NCI-H526 (cell line): ENCODE measurements around the gene IFIT1B.
"Not testable (repeated sequence)": the region's sequence is repeated elsewhere in the genome, so short reads cannot be mapped to it uniquely, and the experiment has no call there.

ENCODE experiments used
- DNase-seq, 2 experiments: peaks; one replicate each; lab custom pipeline; 2025; lab: John Stamatoyannopoulos, UW

Gene IFIT1B, protein sequence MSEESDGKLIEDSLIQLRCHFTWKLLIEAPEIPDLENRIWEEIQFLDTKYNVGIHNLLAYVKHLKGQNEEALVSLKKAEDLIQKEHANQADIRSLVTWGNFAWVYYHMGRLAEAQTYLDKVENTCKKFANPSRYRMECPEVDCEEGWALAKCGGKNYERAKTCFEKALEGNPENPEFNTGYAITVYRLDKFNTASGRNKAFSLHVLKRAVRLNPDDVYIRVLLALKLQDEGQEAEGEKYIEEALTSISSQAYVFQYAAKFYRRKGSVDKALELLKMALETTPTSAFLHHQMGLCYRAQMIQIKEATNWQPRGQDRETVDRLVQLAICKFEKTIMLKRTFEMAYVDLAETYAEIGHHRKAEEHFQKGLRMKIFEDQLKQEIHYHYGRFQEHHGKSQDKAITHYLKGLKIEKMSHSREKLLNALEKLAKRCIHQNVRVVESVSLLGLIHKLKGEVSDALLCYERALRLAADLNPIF

DNA sequence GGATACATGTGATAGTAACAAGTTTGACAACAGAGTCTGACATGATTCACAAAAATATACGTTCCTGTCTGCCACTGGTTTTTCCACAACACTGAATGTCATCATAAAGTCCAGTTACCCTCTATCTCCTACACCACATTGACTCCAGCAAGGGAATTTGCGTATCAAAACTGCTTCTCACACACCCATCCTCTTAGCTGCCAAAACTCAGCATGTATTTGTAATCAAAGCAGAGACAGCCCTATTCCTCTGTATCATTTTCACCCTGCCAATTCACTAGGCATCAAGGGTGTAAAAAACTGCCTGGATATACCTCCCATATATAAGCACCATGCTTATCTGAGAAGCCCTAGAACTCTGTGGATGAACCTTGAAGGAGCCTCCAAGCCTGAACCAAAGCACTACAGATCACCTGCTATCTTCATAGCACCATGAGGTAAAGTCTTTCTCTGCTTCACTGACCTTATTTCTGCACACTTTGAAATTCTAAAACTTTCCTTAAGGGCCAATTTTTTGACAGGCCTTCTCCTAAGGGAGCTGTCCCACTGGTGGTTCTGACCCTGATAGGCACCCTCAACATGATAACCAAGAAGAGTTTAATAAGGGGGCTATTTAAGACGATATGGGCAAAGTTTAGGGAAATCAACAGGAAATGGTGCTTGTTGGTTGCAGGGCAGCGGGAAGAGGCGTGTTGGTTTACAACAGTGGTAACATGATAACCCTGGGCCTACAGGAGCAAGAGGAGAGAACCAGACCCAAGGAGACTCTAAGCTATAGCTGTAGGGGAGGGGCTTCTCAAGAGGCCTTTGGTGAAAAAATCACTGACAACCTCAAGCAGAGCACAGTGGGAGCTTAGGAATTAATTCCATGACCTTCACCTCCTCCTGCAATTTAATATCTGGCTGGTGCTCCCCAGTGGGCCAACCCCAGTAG, at the start of gene IFIT1B:
IFIT1B (plus strand) TSS at position 352 of the 933 bp plus-strand sequence; CDS start at position 432, 80 bp downstream.
- DNase-seq: no peak

DNA sequence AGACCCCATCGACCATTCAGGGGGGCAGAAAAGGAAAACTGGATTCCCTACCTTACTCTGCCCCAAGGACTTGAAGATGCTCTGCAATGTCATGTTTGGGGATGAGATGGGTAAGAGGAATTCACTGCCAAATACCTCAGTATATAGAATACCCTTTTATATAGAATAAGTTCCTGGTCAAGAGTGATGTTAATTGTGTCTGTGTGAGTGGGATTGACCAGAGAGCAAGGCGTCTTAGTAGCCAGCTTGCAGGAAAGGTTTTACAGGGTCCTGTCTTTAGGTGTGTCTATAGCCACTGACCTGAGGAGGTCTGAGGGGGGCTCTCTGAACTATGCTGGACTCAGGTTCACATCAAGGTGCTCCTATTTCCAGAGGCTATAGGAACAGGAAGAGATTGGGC, 48.7 kb upstream of the IFIT1B start:
- DNase-seq: no peak

DNA sequence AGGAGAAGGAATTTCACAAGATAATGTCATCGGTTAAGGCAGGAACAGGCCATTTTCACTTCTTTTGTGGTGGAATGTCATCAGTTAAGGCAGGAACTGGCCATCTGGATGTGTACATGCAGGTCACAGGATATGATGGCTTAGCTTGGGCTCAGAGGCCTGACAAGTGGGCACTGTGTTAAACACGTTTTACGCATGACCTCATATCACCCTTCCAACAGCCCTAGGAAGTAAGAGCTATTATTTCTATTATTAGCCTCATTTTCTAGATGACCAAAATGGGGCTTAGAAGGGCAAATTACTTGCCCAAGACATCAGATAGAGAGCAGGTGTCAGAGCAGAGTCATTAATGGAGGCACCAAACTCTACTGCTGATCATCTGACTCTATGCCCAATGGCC, 47.8 kb upstream of the IFIT1B start:
- not testable (repeated sequence) for DNase-seq

DNA sequence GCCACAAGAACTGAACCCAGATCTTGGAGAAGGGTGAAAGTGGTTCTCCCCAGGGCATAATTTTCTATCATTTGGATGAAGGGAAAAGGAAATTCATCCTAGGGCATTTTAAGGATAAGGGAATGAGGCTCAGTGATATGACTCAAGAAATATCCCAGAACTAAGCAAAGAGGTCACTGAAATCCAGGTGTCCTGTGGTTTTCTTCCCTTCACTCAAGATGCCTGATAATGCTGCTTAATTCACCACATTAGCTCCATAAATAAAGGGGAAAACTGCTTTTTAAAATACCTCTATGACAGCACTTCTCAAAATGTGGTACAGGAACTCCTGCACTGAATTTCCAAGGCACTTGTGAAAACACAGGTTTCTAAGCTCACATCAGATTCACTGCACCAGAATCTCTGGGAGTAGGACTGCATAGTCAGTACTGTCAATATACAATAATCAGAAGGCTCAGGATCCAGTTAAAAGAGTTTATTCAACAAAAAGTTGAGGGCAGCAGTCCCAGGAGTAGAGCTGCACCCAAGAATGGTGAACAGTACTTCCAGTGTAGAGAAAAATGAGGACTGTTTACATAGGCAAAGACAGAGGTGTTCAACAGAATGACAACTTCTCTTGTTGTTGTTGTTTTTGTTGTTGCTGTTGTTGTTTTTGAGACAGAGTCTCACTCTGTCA, 47.2 kb upstream of the IFIT1B start:
- DNase-seq: no peak

DNA sequence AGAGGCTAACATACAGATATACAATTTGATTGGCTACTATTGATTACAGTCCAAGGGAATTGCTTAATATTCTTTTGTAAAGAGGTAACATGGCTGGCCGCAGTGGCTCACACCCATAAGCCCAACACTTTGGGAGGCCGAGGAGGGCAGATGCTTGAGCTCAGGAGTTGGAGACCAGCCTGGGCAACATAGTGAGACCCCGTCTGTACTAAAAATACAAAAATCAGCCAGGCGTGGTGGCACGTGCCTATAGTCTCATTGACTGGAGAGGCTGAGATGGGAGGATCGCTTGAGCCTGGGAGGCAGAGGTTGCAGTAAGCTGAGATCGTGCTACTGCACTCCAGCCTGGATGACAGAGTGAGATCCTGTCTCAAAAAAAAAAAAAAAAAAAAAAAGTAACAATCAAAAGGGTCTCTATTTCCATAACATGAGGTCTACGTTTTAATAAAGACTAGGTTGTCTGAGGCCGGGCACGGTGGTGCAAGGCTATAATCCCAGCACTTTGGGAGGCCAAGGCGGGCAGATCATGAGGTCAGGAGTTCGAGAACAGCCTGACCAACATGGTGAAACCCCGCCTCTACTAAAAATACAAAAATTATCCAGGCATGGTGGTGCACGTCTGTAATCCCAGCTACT, 46.3 kb upstream of the IFIT1B start:
- DNase-seq: not testable (repeated sequence)

DNA sequence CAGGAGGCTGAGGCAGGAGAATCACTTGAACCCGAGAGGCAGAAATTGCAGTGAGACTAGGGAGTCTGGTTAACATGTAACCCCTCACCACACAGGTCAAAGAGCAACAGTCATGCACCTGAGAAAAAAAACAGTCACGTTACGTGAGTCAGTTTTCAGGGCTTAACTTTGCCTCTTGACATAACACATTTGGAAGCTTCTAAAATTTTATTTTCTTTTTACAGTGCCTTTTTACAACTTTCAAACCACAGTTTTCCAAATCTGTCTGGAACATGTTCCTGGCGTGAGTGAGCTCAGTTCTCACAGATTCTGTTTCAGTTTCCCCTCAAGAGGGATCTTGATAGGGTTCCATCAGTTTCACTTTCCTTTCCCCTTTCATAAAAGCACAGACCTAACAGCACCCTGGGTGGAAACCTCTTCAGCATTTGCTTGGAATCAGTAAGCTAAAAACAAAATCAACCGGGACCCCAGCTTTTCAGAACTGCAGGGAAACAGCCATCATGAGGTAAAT, 45.7 kb upstream of the IFIT1B start:
- DNase-seq: no peak

- DNase-seq: no peak
Measured at GRCh38 chr10:89335226-89335625, 42.6 kb upstream of the IFIT1B start.

GRCh38 chr10:89336241-89336640, 41.6 kb upstream of the IFIT1B start:
- no peak for DNase-seq

DNA sequence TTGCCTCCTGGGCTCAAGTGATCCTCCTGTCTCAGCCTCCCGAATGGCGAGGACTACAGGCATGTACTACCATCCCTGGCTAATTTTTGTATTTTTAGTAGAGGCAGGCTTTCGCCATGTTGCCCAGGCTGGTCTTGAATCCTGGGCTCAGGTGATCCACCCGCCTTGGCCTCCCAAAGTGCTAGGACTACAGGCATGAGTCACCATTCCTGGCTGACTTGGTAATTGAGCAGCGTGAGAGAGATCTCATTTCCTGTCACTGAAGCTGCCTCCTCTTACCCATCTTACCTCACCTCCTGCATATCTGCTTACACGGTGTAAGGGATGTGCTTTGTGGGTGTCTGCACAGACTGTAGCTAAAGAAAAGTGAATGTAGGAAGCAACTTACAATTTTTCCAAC, 40.4 kb upstream of the IFIT1B start:
- DNase-seq: no peak

GRCh38 chr10:89338713-89339112, 39.1 kb upstream of the IFIT1B start:
- DNase-seq: no peak

GRCh38 chr10:89339875-89340274, 38.0 kb upstream of the IFIT1B start:
- no peak for DNase-seq

- DNase-seq: no peak
Measured at GRCh38 chr10:89341649-89342048, 36.2 kb upstream of the IFIT1B start.

DNA sequence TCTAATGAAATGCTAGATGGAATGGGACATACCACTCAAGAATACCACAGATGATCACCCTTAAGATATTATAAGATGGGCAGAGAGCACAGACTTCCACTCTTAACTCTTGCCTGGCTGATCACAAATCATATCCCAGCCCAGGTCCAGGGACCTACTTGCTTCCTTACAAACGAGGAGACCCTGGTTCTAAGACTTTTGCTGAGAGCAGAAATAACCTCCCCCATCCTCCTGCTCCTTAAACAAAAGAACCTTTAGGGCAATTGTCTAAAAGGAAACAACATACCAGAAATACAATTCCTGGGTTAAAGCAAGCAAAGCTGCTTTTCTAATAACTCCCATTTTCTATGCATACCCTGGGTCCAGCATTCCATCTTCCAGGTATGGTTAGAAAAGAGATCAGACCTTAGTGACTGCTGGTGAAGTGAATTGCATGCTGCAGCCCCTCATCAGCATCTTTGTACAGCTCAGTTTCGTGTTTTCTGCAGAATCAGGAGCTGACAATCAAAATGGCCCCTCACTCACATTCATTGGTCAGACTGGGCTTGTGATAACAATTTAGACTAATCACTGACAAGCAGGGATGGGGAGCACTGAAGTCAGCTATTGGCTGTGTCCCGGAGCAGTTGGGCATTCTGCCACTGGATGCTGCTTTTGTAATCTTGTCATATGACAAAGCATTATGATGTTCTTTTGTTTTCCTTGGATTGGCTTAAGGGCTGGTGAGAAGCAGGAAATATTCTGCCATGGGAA, 35.5 kb upstream of the IFIT1B start:
- no peak for DNase-seq

DNA sequence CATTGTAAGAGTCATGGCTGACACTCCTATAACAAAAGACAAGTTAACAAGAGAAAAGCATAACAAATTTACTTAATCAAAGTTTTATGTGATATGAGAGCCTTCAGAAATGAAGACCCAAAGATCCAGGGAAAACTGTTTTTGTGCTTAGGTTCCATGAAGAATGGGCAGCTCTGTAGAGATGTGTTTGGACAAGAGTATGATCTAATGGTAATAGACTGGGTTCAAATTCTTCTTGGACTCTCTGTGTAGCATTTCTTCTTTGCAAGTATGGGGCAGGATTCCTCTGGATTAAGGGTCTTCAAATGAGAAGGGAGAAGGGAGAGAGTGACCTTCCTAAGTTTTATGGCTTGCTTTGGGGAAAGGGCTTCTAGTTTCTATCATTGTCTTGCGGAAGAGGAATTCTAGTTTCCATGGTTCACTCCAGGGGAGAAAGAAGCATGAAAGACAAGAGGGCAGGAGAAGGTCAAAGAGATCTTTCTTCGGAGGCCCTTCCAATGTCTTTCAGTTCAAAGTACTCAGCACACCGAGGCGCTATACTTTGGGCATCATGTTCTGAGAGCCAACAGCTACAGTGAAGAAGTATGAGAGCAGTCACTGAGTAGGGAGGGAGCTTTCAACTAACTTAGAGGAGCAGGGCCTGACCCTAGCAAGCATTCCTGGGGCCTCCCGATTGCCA, 34.6 kb upstream of the IFIT1B start:
- DNase-seq: no peak

- no peak for DNase-seq
Measured at GRCh38 chr10:89344156-89344555, 33.7 kb upstream of the IFIT1B start.

DNA sequence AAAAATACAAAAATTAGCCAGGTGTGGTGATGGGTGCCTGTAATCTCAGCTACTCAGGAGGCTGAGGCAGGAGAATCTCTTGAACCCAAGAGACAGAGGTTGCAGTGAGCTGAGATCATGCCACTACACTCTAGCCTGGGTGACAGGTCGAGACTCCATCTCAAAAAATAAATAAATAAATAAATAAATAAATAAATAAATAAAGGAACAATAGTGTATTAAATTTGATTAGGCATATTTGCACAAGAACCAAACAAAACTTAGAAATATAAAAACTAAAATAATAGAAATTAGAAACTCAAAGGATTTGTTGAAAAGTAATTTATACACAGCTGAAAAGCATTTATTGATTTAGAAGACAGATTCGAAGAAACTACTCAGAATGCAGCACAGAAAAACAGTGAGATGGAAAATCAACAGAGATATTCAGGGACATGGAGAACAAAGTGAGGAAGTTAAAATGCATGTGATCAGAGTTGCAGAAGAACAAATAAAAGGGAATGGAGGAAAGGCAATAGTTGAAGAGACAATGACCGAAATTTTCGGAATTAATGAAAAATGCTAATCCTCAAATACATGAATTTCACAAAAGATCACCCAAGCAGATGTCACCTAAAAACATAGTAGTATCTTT, 32.4 kb upstream of the IFIT1B start:
- DNase-seq: no peak

DNA sequence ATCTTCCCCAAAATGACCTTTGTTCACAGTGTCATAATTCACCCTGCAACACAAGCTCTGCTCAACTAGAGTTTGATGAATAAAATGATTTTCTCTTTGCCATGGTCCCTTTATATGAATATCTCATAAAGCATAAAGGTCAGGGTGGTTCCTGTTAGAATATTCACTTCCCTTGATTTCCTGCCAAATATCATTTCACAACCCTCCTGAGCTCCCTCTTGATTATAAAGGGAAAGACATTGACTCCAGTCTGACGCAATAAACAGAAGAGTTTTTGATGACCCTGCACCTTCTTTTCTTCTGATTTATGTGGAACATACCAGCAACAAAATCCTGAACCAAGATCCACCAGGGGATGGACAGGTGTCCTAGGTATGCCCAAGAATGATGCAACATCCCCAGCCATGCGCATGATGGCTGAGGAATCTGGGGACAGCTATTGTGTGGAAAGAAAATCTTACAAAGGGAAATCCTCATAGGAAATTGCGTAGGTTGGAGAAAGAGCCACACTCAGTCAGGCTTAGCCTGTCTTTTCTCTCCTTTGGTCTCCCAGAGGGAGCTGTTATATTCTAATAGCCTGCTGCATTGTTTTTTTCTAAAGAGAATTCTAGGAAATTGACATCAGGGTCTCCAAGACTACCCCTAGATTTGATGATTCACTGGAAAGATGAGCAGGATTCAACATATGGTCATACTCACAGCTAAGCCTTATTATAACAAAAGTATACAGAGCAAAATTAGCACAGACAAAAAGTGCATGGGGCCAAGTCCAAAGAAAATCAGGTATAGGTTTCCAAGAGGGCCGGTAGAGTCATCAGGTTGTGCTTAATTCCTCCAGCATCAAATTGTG, 31.2 kb upstream of the IFIT1B start:
- DNase-seq: no peak

DNA sequence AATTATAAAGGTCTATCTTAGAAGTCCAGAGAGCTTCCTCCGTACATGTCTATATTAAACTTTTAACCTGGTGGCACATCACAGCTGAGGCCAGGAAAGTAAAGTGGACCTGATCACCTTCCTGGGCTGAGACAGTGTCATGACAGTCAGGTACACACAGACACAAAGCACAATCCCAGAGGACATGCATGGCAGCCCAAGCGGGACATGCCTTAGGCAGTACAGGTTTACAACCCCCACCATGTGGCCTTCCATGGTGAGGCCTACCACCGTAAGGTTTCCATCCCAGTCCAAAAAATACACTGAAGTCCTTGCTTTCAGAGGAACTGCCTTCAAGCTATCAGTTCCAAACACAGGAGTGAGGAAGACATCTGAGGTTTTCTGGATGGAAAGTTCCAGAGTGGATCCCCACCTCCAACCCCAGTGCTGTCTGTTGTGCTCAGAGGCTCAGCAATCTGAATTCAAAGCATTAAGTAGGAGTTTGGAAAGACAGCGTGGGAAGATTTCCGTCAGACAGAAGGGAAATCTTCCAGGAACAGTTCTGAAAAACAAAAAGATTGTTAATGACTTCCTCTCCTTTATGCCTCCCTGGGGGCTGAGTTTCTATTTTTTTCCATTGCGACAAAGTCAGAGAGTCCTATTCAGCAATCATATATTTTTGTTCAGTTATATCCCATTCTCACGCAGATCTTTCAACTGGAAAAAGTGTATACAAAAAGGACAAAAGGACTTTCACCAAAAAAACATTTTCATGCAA, 30.0 kb upstream of the IFIT1B start:
- DNase-seq: no peak
